ENCODE data around the gene LAX1.
"Not testable (repeated sequence)": the region's sequence is repeated elsewhere in the genome, so short reads cannot be mapped to it uniquely, and the experiment has no call there.

LAX1 gene, protein sequence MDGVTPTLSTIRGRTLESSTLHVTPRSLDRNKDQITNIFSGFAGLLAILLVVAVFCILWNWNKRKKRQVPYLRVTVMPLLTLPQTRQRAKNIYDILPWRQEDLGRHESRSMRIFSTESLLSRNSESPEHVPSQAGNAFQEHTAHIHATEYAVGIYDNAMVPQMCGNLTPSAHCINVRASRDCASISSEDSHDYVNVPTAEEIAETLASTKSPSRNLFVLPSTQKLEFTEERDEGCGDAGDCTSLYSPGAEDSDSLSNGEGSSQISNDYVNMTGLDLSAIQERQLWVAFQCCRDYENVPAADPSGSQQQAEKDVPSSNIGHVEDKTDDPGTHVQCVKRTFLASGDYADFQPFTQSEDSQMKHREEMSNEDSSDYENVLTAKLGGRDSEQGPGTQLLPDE

DNA sequence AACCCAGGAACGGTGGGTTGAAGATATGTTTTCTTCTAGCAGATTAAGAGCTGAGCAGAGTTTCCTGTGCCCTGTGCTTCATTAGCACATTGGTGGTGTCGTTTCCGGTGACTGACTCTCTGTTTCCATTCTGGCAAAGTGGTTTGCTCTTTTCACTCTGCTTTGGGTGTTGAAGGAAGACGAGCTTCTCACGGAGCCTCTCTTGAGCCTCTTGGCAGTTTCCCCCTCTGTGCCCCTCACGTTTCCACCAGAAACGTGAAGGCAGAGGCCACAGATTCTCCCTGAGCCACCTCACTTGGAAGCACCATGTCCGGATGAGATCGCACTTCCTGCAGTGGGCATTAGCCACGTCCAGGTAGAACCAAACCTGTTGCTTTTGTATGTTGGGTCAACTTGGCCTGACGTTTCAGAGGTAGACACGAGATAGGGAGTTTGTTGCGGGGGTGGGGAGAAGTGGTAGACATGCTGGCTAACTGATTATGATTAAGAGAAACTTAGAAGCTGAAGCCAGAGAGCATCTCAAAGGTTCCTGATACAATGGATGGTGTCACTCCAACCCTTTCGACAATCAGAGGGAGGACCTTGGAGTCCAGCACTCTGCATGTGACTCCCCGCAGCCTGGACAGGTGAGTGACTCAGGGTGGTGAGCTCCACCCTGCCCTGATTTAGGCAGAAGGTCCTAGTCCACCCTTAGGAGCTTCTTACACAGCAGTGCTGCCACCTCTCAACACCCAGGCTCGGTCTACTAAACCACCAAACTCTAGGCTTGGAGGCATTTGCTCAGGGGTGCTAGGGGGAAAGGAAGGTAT, at the start of gene LAX1:
TSS of gene LAX1 (plus strand) at position 155 of the 809 bp plus-strand sequence. CDS start at position 538, 383 bp downstream.
- DNase-seq, result peak; percentile 90

GRCh38 chr1:203717120-203717519, 47.9 kb upstream of the LAX1 start:
- no peak for DNase-seq

DNA sequence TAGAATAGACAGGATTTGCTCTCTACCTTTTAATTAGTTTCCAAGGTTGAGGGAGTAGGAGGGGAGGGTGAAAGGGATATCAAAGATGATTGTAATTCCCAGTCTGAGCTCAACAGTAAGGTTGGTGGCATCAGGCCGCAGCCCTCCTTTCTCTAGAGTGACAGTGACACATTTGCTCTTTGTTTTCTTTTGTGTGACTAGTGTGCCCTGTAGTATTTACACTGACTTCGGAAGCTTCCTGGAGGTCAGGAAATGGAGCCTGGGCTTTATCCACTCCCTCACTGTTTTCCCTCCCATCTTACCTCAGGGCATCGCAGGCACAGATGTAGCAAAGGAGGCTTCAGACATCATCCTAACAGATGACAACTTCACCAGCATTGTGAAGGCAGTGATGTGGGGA, 44.7 kb upstream of the LAX1 start:
- DNase-seq, result no peak

DNA sequence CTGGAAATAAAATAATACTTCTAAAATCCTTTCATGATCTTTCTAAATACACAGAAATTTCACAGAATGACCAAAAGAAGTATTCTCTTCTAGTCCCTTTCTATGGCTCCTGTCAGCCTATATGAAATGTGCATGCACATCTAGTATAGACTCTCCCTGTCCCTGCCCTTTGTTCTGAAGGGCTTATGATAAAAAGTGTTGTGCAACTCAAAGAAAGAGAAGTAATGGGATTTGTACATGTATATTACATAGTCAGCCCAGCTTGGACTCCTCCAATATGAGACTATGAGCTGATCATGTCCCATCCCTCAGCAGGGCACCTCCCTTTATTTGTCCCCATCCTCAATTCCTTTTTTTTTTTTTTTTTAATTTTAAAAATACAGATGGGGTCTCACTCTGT, 42.1 kb upstream of the LAX1 start:
- DNase-seq, result no peak

- DNase-seq, result no peak
Measured at GRCh38 chr1:203726417-203726867, 38.5 kb upstream of the LAX1 start.

DNA sequence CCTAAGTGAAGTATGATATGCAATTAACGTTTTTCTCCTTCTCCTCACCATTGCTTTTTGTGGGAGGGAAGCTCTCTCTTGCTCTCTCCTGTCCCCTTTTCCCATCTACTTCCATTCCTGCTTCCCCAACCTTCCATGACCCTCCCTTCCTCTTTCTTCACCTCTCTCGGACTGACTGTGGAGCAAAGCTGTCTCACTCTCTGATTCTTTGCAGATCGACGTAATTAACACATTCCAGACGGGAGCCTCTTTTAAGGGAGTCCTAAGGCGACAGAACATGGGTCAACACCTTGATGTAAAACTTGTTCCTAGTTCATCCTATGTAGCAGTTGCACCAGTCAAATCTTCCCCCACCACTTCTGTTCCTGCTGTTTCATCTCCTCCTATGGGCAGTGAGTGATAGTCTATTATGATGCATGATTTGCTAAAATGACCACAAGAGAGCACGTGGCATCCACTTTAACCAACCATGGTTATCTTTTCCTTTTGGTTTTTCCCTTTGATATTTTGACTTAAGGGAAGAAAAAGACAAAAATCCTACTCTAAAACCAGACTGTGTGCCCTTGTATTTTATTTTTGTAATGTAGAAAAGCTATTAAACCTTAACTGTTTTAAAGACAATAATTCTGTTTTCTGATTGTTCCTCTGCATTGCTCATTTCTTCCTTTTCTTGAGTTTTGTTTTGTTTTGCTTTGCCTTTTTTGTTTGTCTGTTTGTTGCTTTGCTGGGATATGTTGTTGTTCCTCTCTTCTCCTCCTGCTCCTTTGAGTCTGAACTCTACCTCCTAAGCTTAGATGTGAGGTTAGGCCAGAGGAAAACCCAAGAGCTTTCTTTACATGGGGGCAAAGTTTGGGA, 31.7 kb upstream of the LAX1 start:
- no peak for DNase-seq

GRCh38 chr1:203742436-203742835, 22.5 kb upstream of the LAX1 start:
- DNase-seq, result no peak

DNA sequence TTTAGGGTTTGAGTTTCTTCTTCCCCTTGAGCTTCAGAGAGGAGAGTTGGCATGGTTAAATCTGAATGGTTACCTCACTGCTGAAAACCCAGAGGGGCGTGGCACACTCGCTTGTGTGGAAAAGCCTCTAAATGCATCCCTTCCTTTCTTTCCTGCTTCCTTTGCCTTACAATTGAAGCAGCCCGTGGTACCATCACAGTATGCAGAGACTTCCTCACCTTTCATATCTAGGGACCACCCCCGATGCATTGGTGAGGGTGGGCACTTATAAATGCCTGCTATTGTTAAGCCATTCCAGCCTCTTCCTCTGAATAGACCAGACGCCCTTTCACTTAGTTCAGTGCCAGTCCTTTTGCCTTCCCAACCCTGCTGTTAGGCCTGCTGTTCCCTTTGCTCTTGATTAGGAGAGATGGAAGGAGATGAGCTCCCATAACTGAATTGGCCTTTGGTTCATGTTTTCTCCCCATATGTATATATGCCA, 21.9 kb upstream of the LAX1 start:
- no peak for DNase-seq

DNA sequence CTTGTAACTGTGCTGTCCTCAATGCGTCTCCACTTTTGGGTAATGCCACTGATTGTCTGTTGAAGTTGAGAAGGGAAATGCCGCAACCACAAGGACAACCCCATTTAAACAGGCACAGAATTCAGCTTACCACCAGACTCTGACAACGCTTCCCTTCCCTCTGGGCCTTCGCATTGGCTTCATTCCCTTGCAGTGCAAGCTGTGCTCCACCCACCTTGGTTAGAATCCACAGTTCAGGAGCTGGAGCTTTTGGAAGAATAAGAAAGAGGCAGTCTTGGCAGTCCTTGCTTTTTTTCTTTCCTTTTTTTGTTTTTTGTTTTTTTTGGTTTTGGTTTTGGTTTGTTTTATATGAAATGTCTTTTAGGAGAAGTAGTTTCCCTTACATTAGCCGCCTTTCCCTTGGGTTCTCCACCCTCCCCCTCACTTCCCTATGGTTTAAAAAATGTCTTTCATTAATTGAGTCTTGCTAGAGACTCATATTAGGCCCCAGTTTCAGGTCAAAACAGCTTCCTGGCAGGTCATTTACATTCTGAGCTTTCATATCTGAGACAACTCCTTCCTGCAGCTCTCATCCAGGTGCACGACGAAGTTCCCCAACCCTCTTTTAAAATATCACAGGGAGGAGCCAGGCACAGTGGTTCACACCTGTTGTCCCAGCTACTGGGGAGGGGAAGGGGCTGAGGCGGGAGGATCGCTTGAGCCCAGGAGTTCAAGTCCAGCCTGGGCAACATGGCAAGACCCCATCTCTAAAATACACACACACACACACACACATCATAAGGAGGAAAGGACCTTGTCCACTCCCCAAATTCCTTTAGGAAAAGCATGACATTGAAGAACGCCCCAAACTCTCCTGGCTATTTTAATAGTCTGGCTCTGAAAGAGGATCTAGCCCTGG, 20.7 kb upstream of the LAX1 start:
- no peak for DNase-seq

GRCh38 chr1:203746281-203746680, 18.7 kb upstream of the LAX1 start:
- DNase-seq, result no peak

DNA sequence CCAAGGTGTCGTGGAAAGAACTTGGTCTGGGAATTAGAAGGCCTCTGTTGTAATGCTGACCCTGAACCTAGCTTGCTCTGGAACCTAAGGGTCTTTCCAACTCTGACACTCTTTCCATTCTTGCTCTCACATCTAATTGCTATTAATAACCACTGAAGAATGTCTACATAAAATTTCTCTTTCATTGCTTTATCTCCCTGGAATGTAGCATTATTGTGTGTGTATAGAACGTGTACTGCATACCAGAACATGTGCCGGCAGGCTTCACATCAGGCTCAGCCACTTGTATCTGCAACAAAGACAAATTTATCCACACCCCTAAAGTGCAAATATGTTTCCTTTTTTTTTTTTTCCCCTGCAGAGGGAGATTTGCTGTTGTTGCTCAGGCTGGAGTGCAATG, 13.9 kb upstream of the LAX1 start:
- DNase-seq, result no peak

- not testable (repeated sequence) for DNase-seq
Measured at GRCh38 chr1:203751618-203752361, 13.2 kb upstream of the LAX1 start.

DNA sequence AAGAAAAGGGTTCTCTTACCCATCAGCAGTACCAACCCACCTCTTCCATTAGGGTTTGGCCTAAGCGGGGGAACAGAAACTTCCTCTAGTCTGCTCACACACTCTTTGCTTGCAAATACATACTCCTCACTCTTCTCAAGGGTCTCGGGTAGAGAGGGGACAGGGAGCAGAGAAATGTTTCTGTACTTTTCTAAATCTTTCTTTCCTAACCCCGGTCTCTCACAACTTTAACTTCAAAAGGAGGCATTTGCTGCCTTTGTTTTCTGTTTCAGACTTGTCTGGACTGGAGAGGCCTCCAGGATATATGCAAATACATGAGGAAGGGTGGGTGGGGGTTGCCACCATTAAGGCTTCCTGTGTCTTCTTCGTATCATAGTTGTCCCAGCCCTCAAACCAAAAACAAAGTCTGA, 10.5 kb upstream of the LAX1 start:
- no peak for DNase-seq

GRCh38 chr1:203756036-203756435, 8.9 kb upstream of the LAX1 start:
- no peak for DNase-seq

DNA sequence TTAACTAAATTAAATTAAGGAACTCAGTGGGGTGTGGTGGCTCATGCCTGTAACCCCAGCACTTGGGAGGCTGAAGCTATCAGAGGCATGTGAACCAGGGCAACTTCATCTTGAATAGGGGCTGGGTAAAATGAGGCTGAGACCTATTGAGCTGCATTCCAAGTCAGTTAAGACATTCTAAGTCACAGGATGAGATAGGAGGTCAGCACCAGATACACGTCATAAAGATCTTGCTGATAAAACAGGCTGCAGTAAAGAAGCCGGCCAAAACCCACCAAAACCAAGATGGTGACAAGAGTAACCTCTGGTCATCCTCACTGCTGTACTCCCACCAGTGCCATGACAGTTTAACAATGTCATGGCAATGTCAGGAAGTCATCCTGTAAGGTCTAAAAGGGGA, 6.2 kb upstream of the LAX1 start:
- not testable (repeated sequence) for DNase-seq

DNA sequence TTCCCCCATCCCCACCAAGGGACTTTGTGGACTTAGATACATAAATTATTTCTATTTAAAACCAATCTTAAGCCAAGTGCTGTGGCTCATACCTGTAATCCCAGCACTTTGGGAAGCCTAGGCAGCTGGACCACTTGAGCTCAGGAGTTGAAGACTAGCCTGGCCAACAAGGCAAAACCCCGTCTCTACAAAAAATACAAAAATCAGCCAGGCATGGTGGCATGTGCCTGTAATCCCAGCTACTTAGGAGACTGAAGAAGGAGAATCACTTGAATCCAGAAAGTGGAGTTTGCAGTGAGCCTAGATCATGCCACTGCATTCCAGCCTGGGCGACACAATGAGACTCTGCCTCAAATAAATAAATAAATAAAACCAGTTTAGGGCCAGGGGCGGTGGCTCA, 4.5 kb upstream of the LAX1 start:
- no peak for DNase-seq

DNA sequence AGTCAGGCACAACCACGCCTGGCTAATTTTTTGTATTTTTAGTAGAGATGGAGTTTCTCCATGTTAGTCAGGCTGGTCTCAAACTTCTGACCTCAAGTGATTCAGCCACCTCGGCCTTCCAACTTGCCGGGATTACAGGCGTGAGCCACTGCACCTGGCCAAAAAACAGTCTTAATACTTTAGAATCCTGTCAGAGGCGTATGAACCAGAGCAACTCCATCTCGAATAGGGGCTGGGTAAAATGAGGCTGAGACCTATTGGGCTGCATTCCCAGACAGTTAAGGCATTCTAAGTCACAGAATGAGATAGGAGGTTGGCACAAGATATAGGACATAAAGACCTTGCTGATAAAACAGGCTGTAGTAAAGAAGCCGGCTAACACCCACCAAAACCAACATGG, 3.0 kb upstream of the LAX1 start:
- not testable (repeated sequence) for DNase-seq

GRCh38 chr1:203763505-203763904, 1.5 kb upstream of the LAX1 start:
- DNase-seq, result no peak

DNA sequence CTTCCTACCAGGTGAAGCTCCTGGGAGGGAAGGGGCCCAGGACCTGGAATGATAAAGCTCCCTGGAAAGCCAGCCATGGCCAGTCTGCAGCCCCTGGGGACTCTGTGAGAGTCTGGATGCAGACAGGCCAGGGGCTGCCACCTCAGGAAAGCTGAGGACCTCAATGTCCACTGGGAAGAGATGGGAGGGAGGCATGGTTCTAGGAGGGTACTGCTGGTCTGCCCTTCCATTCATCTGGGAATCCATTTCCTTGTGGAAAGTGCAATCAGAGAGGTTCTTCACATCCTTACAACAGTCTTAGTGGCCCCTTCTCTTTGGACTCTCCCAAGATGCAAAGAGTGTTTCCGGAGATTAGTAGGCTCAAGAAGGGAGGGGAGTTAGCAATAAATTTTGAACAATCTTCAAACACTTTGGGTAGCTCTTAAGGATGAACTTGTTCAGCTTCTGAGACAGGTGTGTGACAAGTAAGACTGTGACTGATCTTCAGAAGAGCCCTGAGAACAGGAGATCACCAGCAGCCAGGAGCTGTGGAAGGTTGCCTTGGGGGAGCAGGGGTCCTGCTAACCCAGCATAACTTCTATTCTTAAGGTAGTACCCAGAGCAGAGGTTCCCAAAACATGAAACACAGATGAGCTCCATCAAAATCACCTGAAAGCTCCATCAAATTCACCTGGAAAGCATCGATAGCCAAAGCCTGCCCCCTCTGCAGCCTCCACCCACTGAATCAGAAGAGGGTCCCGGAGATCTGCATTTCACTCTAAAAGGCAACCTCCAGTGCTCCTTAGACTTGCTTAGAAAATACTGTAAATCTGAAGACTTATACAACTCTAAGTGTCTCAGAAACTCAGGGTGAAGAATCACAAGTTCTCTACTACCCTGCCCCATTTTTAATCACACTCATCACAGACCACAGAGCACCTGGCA, 616 bp upstream of the LAX1 start:
- peak; percentile 68 for DNase-seq

DNA sequence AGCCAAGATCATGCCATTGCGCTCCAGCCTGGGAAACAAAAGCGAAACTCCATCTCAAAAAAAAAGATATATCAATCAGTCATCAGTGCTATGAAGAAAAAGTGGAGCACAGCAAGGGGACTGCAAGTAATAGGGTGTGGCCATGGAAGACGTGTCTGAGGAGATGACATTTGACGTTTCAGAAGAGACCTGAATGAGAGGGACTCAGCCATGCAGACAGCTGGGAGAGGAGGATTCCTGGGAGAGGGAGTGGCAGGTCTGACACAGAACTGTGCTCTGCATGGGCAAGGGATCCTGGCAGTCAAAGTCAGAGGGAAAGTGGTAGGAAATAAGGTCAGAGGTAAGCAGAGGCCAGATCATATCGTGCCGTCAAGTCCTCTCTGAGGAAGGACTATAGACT, 3.3 kb downstream of the LAX1 start:
- no peak for DNase-seq

Data from activated CD8-positive, alpha-beta memory T cell treated with anti-CD3 and anti-CD28 coated beads for 24 hours (primary cell).